B cell (primary cell): ENCODE measurements around the gene CDC42EP4. TPM values are rescaled to one million over a fixed set of nuclear protein-coding genes. Genes with fewer than 3 reads are reported as not detected.

ENCODE experiments used
- ATAC-seq: fragments of 200-7000 bp; cut with Tn5 transposase; one replicate; pipeline ENCODE4 v1.10.0; 2021; ENCODE audit warnings: low read depth, mild to moderate bottlenecking, moderate number of reproducible peaks, moderate library complexity
- CTCF ChIA-PET: fragments of 350-600 bp; sonication (Branson Sonifier 250); formaldehyde crosslinking; loops from one replicate; lab custom pipeline; 2021; ENCODE audit warnings: antibody characterized with exemption, inconsistent platforms; lab: Charles Lee
- POLR2A ChIA-PET: fragments of 350-600 bp; sonication (Branson Sonifier 250); formaldehyde crosslinking; loops from one replicate; lab custom pipeline; 2021; ENCODE audit warnings: antibody characterized with exemption; lab: Charles Lee
- DNase-seq: peaks from one replicate; pipeline ENCODE4 v3.0.0; 2013
- H2AFZ ChIP-seq: 2 replicates; pipeline ENCODE4 v1.6.1; 2012; ENCODE audit warnings: mild to moderate bottlenecking, low read depth, low read length; ENCODE audit not compliant: insufficient read depth, poor library complexity, severe bottlenecking
- H3K27ac ChIP-seq, 2 donors: 1 replicate in 1 of 2; 2 replicates in 1 of 2; pipeline ENCODE4 v1.5.1; 2012 to 2013; ENCODE audit warnings: low read length in 2 of 2, mild to moderate bottlenecking in 2 of 2, moderate library complexity in 1 of 2
- H3K27me3 ChIP-seq, 4 experiments: fragments of 200-600 bp in 1 of 4; sonication (generic) in 1 of 4; replicated peaks in 1 of 4; 1 replicate in 2 of 4; 2 replicates in 2 of 4; pipeline versions ENCODE4 v1.6.1 to v1.7.0; 2013 to 2016; ENCODE audit warnings: low read length in 3 of 4, mild to moderate bottlenecking in 2 of 4, mixed read lengths in 1 of 4, moderate library complexity in 1 of 4; ENCODE audit not compliant: insufficient read depth in 4 of 4, control insufficient read depth in 3 of 4; ENCODE audit errors: control extremely low read depth in 1 of 4
- H3K36me3 ChIP-seq, 2 experiments: replicated peaks in 1 of 2; 1 replicate in 1 of 2; 2 replicates in 1 of 2; pipeline versions ENCODE4 v1.6.1 to v1.7.1; 2013; ENCODE audit warnings: low read length in 1 of 2; ENCODE audit not compliant: insufficient read depth in 2 of 2, control insufficient read depth in 1 of 2; ENCODE audit errors: control extremely low read depth in 1 of 2, extremely low read depth in 1 of 2
- H3K4me1 ChIP-seq, 2 donors: fragments of 200-600 bp in 1 of 2; sonication (generic) in 1 of 2; 1 replicate in 1 of 2; 2 replicates in 1 of 2; pipeline versions ENCODE4 v1.5.1 to v1.6.1; 2013 to 2017; ENCODE audit warnings: low read length in 2 of 2; ENCODE audit not compliant: control insufficient read depth in 2 of 2, insufficient read depth in 2 of 2
- H3K4me2 ChIP-seq: replicated peaks from 2 replicates; pipeline ENCODE3; 2012; ENCODE audit warnings: mild to moderate bottlenecking, low read depth, low read length; ENCODE audit not compliant: poor library complexity, severe bottlenecking
- H3K4me3 ChIP-seq, 5 experiments: fragments of 200-600 bp in 1 of 5; sonication (generic) in 1 of 5; 1 replicate in 3 of 5; 2 replicates in 2 of 5; pipeline versions ENCODE4 v1.5.1 to v1.7.0; 2011 to 2016; ENCODE audit warnings: low read length in 4 of 5, mild to moderate bottlenecking in 4 of 5, low read depth in 2 of 5, control low read depth in 1 of 5, moderate library complexity in 1 of 5; ENCODE audit not compliant: insufficient read depth in 1 of 5; ENCODE audit errors: control extremely low read depth in 1 of 5, extremely low read depth in 1 of 5
- H3K79me2 ChIP-seq: fragments of 200-600 bp; sonication (generic); one replicate; pipeline ENCODE4 v1.6.0; 2016; ENCODE audit warnings: low read length; ENCODE audit not compliant: control insufficient read depth, insufficient read depth
- H3K9ac ChIP-seq: fragments of 200-600 bp; sonication (generic); 2 replicates; pipeline ENCODE4 v1.6.1; 2017; ENCODE audit warnings: mild to moderate bottlenecking, low read length, moderate library complexity
- H3K9me3 ChIP-seq, 3 donors: one replicate each; pipeline versions ENCODE4 v1.6.1 to v1.7.1; 2013; ENCODE audit warnings: low read length in 2 of 3; ENCODE audit not compliant: control insufficient read depth in 2 of 3, insufficient read depth in 1 of 3; ENCODE audit errors: control extremely low read depth in 1 of 3
- H4K20me1 ChIP-seq: 2 replicates; pipeline ENCODE4 v1.6.0; 2012; ENCODE audit warnings: mild to moderate bottlenecking, low read length; ENCODE audit not compliant: insufficient read depth, control insufficient read depth, poor library complexity, severe bottlenecking
- H3K27ac Mint-ChIP-seq: one replicate; pipeline ENCODE4 v1.8.0; 2021; ENCODE audit warnings: mixed read lengths
- H3K27me3 Mint-ChIP-seq: one replicate; pipeline ENCODE4 v1.8.0; 2021; ENCODE audit warnings: mixed read lengths
- H3K4me1 Mint-ChIP-seq: one replicate; pipeline ENCODE4 v1.8.0; 2021; ENCODE audit warnings: mixed read lengths
- H3K4me3 Mint-ChIP-seq: one replicate; pipeline ENCODE4 v1.8.0; 2021; ENCODE audit warnings: mixed read lengths
- H3K9me3 Mint-ChIP-seq: one replicate; pipeline ENCODE4 v1.8.0; 2022; ENCODE audit warnings: mixed read lengths; ENCODE audit not compliant: insufficient read depth
- CTCF ChIP-seq: fragments of 200-600 bp; IDR thresholded peaks from one replicate; pipeline ENCODE4 v1.8.0; 2022; ENCODE audit warnings: antibody characterized with exemption, mild to moderate bottlenecking
- EZH2 ChIP-seq: IDR thresholded peaks from 2 replicates; pipeline ENCODE4 v1.6.1; 2012; ENCODE audit warnings: borderline replicate concordance, low read depth, mild to moderate bottlenecking, moderate library complexity, low read length; ENCODE audit not compliant: insufficient read depth, poor library complexity, severe bottlenecking
- WGBS: methylation state at CpG from one replicate; pipeline ENCODE4 v1.1.5; 2013; ENCODE audit warnings: missing lambda C conversion rate; ENCODE audit not compliant: insufficient coverage; 5-methylcytosine and 5-hydroxymethylcytosine counted together
- intact Hi-C: fragments of 100-400 bp; cut with micrococcal nuclease; formaldehyde crosslinking; loops from one replicate; pipeline ENCODE4 v1.10.0; 2022
- polyA plus RNA-seq: library from polyadenylated mRNA; depleted of rRNA; stranded (reverse); fragments of >200 nt; gene quantifications from 2 replicates; pipeline ENCODE4 v1.2.3, GENCODE V29; 2012
- total RNA-seq, 2 donors: library from RNA; stranded (reverse); fragments of 120-200 nt in 1 of 2; gene quantifications; 1 replicate in 1 of 2; 2 replicates in 1 of 2; pipeline versions ENCODE4 v1.2.3 to v1.2.4, GENCODE V29; 2013 to 2022

Gene CDC42EP4
- total and polyA plus RNA-seq, 2 donors (not counting 1 experiment from before 2014, with no cell fraction given) = 0.79 to 2.0 TPM

DNA sequence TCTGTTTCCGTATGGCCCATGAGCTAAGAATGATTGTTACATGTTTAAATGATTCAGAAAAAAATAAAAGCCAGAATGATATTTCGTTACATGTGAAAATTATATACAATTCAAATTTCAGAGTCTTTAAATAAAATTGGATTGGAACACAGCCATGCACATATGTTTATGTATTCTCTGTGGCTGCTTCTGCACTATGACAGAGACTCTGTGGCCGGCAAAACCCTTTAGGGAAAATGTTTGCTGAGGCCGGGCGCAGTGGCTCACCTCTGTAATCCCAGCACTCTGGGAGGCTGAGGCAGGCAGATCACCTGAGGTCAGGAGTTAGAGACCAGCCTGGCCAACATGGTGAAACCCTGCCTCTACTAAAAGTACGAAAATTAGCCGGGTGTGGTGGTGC is 15.9 kb upstream of the CDC42EP4 start:
- intact Hi-C loops = no loop called here
- Histone ChIP-seq H3K27me3 (peaks cover 0 to 2% (median 0%) of the 10 kb centered on the region in 4 experiments), H3K36me3 (no peaks in the 10 kb centered on the region), H3K27ac (no peak overlapping the region), H3K9me3 (peaks cover 0 to 5% (median 2%) of the 10 kb centered on the region in 3 donors), H3K4me2 (no peak overlapping the region), H3K79me2 (no peaks in the 10 kb centered on the region), H4K20me1 (no peaks in the 10 kb centered on the region), H3K9ac (no peak overlapping the region), H3K4me3 (no peak overlapping the region), H2AFZ (no peak overlapping the region), H3K4me1 (no peaks in the 10 kb centered on the region)
- no peak for TF ChIP-seq CTCF
- no peak for TF ChIP-seq EZH2
- no peak for DNase-seq
- H3K27ac Mint-ChIP-seq = no peak overlapping the region
- H3K4me1 Mint-ChIP-seq = no peaks in the 10 kb centered on the region
- ChIA-PET CTCF (no interaction called here), POLR2A (no interaction called here)
- ATAC-seq = no peak
- peaks cover 18% of the 10 kb centered on the region for H3K27me3 Mint-ChIP-seq
- H3K4me3 Mint-ChIP-seq = no peak overlapping the region
- H3K9me3 Mint-ChIP-seq = no peaks in the 10 kb centered on the region
- WGBS = 89% methylated on average over 5 of the region's 7 CpGs

DNA sequence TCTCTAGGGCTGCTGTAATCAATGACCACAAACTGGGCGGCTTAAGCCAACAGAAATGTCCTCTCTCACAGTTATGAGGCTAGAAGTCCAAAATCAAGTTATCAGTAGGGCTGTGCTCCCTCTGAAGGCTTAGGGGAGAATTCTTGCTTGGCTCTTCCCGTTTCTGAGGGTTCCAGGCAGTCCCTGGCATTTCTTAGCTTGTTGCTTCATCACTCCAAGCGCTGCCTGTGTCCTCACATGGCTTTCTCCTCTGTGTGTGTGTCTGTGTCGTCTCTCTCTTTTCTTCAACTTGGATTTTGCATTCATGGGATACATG is 13.7 kb upstream of the CDC42EP4 start:
- H3K36me3 ChIP-seq = no peaks in the 10 kb centered on the region
- Mint-ChIP-seq H3K27me3 (peaks cover 18% of the 10 kb centered on the region), H3K27ac (no peak overlapping the region), H3K4me1 (no peaks in the 10 kb centered on the region), H3K9me3 (no peaks in the 10 kb centered on the region), H3K4me3 (no peak overlapping the region)
- H3K9ac ChIP-seq = no peak overlapping the region
- intact Hi-C loops = no loop called here
- 76% methylated on average over 3 of the region's 4 CpGs for WGBS
- no peak overlapping the region for H3K4me3 ChIP-seq
- no peak for ATAC-seq
- H2AFZ ChIP-seq = no peak overlapping the region
- TF ChIP-seq CTCF (no peak), EZH2 (no peak)
- H4K20me1 ChIP-seq = no peaks in the 10 kb centered on the region
- no peaks in the 10 kb centered on the region for H3K4me1 ChIP-seq
- DNase-seq = no peak
- ChIA-PET POLR2A (no interaction called here), CTCF (no interaction called here)
- H3K27me3 ChIP-seq = peaks cover 0 to 2% (median 0%) of the 10 kb centered on the region in 4 experiments
- H3K79me2 ChIP-seq = no peaks in the 10 kb centered on the region
- peaks cover 0 to 6% (median 2%) of the 10 kb centered on the region in 3 donors for H3K9me3 ChIP-seq
- H3K27ac ChIP-seq = no peak overlapping the region
- no peak overlapping the region for H3K4me2 ChIP-seq
